Measurements from ENCODE around the gene ABCD1.
A peak's percentile ranks its signal among the peaks of the same experiment; 100 is the strongest.
"Not testable (repeated sequence)": the region's sequence is repeated elsewhere in the genome, so short reads cannot be mapped to it uniquely, and the experiment has no call there.

ABCD1 gene

GRCh38 chrX:153725039-153725831, 579 bp downstream of the ABCD1 start:
- H3K9me3 ChIP-seq (ENCODE audit: control insufficient read depth in 5 of 5, low read length in 5 of 5), result peaks cover 0 to 3% (median 0%) of the 10 kb centered on the region in 5 donors
- H3K9ac ChIP-seq (ENCODE audit: low read length in 5 of 5), result peak overlapping the region in 4 of 5 donors; percentile 55 to 71 (median 58)
- H3K4me1 ChIP-seq (ENCODE audit: control insufficient read depth in 5 of 5, insufficient read depth in 5 of 5, low read length in 5 of 5), result peaks cover 16 to 60% (median 51%) of the 10 kb centered on the region in 5 donors
- peaks cover 0 to 14% (median 9%) of the 10 kb centered on the region in 5 donors for H3K36me3 ChIP-seq (ENCODE audit: control insufficient read depth in 5 of 5, insufficient read depth in 5 of 5, low read length in 5 of 5)
- H3K4me3 ChIP-seq (ENCODE audit: low read depth in 1 of 5, low read length in 5 of 5), result peak overlapping the region in 4 of 5 donors; percentile 51 to 65 (median 56)
- H3K27ac ChIP-seq (ENCODE audit: low read depth, low read length), result peak overlapping the region; percentile 80
- H3K27me3 ChIP-seq (ENCODE audit: control insufficient read depth in 5 of 5, insufficient read depth in 4 of 5, low read length in 5 of 5), result peaks cover 0 to 21% (median 0%) of the 10 kb centered on the region in 5 donors

DNA sequence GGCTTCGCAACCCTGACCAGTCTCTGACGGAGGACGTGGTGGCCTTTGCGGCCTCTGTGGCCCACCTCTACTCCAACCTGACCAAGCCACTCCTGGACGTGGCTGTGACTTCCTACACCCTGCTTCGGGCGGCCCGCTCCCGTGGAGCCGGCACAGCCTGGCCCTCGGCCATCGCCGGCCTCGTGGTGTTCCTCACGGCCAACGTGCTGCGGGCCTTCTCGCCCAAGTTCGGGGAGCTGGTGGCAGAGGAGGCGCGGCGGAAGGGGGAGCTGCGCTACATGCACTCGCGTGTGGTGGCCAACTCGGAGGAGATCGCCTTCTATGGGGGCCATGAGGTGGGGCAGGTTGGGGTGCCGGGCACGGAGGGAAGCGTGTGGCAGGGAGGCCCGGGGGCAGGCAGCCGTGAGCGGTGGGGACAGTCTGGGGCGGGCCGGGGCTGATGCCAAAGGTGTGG, 1.2 kb downstream of the ABCD1 start:
- Histone ChIP-seq H3K4me1 (ENCODE audit: control insufficient read depth in 5 of 5, insufficient read depth in 5 of 5, low read length in 5 of 5) (peaks cover 16 to 60% (median 51%) of the 10 kb centered on the region in 5 donors), H3K27ac (ENCODE audit: low read depth, low read length) (peak overlapping the region; percentile 80)

DNA sequence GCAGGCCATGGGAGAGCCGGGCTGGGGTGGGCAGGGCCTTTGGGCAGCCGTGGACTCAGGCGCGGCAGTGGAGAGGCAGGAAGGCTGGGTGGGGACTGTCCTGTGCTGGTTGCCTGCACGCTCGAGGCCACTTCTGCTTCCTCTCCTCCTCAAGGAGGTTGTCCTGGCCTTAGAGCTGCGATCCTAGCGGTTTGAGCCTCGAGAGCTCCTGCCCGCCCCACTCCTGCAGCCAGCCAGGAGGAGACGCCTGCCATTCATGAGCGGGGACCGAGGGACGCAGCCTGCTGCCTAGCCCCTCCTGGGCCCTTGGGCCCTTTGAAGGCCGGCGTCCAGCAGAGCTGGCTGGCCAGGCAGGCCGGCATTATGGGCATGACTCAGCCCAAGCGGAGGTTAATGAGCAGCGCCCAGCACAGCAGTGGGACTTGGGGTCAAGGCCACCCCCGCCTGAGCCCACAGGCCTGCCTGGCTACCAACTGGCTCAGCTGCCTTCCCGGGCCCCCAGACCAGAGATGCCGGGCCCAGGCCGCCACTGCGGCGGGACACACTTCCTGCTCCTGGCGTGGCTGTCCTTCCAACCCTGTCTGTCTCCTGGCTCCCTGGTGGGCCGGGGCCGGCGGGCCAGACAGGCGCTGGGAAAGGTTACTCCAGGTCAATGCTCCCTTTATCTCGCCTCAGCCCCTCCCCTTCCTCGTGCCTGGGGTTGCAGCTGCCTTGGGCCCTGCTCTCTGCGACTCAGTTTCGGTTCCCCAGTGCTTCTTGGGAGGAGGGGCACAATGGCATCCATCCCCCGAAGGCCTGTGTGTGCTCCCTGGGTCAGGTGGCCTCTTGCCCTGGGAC, 1.8 kb downstream of the ABCD1 start:
- Histone ChIP-seq H3K9me3 (ENCODE audit: control insufficient read depth in 5 of 5, low read length in 5 of 5) (peaks cover 0 to 6% (median 2%) of the 10 kb centered on the region in 5 donors), H3K27ac (ENCODE audit: low read depth, low read length) (peak overlapping the region; percentile 80), H3K4me3 (ENCODE audit: low read depth in 1 of 5, low read length in 5 of 5) (peak overlapping the region in 3 of 5 donors; percentile 16 to 50 (median 37)), H3K36me3 (ENCODE audit: control insufficient read depth in 5 of 5, insufficient read depth in 5 of 5, low read length in 5 of 5) (peaks cover 0 to 6% (median 4%) of the 10 kb centered on the region in 5 donors), H3K9ac (ENCODE audit: low read length in 5 of 5) (peak overlapping the region in 2 of 5 donors; percentile 12 to 14), H3K4me1 (ENCODE audit: control insufficient read depth in 5 of 5, insufficient read depth in 5 of 5, low read length in 5 of 5) (peaks cover 16 to 60% (median 51%) of the 10 kb centered on the region in 5 donors), H3K27me3 (ENCODE audit: control insufficient read depth in 5 of 5, insufficient read depth in 4 of 5, low read length in 5 of 5) (peaks cover 0 to 17% (median 0%) of the 10 kb centered on the region in 5 donors)

More for the DNA sequence above, 1.2 kb downstream of the ABCD1 start:
- Histone ChIP-seq H3K36me3 (ENCODE audit: control insufficient read depth in 5 of 5, insufficient read depth in 5 of 5, low read length in 5 of 5) (peaks cover 0 to 8% (median 4%) of the 10 kb centered on the region in 5 donors), H3K4me3 (ENCODE audit: low read depth in 1 of 5, low read length in 5 of 5) (peak overlapping the region in 4 of 5 donors; percentile 17 to 65 (median 54)), H3K9me3 (ENCODE audit: control insufficient read depth in 5 of 5, low read length in 5 of 5) (peaks cover 0 to 5% (median 0%) of the 10 kb centered on the region in 5 donors), H3K9ac (ENCODE audit: low read length in 5 of 5) (peak overlapping the region in 2 of 5 donors; percentile 14 to 30), H3K27me3 (ENCODE audit: control insufficient read depth in 5 of 5, insufficient read depth in 4 of 5, low read length in 5 of 5) (peaks cover 0 to 17% (median 0%) of the 10 kb centered on the region in 5 donors)

- peak overlapping the region in 3 of 5 donors; percentile 16 to 50 (median 37) for H3K4me3 ChIP-seq (ENCODE audit: low read depth in 1 of 5, low read length in 5 of 5)
- H3K27ac ChIP-seq (ENCODE audit: low read depth, low read length), result peak overlapping the region; percentile 80
- H3K4me1 ChIP-seq (ENCODE audit: control insufficient read depth in 5 of 5, insufficient read depth in 5 of 5, low read length in 5 of 5), result peaks cover 16 to 55% (median 51%) of the 10 kb centered on the region in 5 donors
- H3K36me3 ChIP-seq (ENCODE audit: control insufficient read depth in 5 of 5, insufficient read depth in 5 of 5, low read length in 5 of 5), result peaks cover 0 to 6% (median 4%) of the 10 kb centered on the region in 5 donors
- peaks cover 0 to 14% (median 0%) of the 10 kb centered on the region in 5 donors for H3K27me3 ChIP-seq (ENCODE audit: control insufficient read depth in 5 of 5, insufficient read depth in 4 of 5, low read length in 5 of 5)
- peak overlapping the region in 1 of 5 donors; percentile 12 for H3K9ac ChIP-seq (ENCODE audit: low read length in 5 of 5)
- H3K9me3 ChIP-seq (ENCODE audit: control insufficient read depth in 5 of 5, low read length in 5 of 5), result peaks cover 4 to 13% (median 10%) of the 10 kb centered on the region in 5 donors
Measured at GRCh38 chrX:153727123-153727931, 2.7 kb downstream of the ABCD1 start.

DNA sequence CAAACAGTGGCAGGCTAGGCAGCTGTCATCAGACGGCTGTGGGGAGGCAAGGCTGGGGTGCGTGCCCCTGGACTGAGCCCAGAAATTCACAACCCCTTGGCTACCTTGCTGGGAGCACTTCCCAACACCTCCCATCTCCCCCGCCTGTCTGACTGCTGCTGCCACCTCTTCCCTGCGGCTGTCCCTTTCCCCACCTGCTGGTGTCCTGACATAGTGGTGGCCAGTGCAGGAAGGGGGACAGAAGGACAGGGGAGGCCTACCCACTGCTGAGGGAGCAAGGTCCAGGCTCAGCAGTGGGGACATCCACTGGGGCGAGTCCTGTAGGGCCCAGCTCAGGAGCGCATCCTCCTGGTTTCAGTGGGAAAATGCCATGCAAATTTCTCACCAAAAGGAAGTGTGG, 3.4 kb downstream of the ABCD1 start:
- Histone ChIP-seq H3K36me3 (ENCODE audit: control insufficient read depth in 5 of 5, insufficient read depth in 5 of 5, low read length in 5 of 5) (peaks cover 0 to 6% (median 4%) of the 10 kb centered on the region in 5 donors), H3K9ac (ENCODE audit: low read length in 5 of 5) (peak overlapping the region in 1 of 5 donors; percentile 12), H3K4me3 (ENCODE audit: low read depth in 1 of 5, low read length in 5 of 5) (no peak overlapping the region), H3K4me1 (ENCODE audit: control insufficient read depth in 5 of 5, insufficient read depth in 5 of 5, low read length in 5 of 5) (peaks cover 10 to 47% (median 44%) of the 10 kb centered on the region in 5 donors), H3K27ac (ENCODE audit: low read depth, low read length) (no peak overlapping the region), H3K9me3 (ENCODE audit: control insufficient read depth in 5 of 5, low read length in 5 of 5) (peaks cover 4 to 13% (median 10%) of the 10 kb centered on the region in 5 donors), H3K27me3 (ENCODE audit: control insufficient read depth in 5 of 5, insufficient read depth in 4 of 5, low read length in 5 of 5) (peaks cover 0 to 9% (median 0%) of the 10 kb centered on the region in 5 donors)

DNA sequence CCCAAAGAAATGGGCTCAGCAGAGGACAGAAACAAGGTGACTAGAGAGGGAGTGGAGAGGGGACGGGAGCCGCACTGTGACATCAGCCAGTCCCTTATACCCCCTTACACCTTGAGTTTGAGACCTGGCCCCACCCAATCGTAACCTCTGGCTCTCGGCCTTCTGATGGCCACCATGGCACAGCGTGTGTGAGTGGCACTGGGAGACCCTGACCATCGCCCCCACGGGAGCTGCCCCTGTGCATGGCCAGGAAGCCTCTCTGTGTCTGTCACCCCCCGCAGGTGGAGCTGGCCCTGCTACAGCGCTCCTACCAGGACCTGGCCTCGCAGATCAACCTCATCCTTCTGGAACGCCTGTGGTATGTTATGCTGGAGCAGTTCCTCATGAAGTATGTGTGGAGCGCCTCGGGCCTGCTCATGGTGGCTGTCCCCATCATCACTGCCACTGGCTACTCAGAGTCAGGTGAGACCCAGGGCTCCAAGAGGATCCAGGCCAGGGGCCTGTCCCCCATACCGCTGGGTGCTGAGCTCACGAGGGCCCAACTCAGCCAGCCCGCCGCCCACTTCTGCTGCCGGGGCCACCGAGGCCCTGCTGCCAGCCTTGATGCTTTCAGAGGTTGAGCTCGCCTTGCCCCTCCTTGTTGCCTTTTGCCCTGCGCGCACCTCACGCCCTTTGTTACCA, 4.4 kb downstream of the ABCD1 start:
- Histone ChIP-seq H3K4me3 (ENCODE audit: low read depth in 1 of 5, low read length in 5 of 5) (no peak overlapping the region), H3K27ac (ENCODE audit: low read depth, low read length) (no peak overlapping the region), H3K4me1 (ENCODE audit: control insufficient read depth in 5 of 5, insufficient read depth in 5 of 5, low read length in 5 of 5) (peaks cover 10 to 45% (median 40%) of the 10 kb centered on the region in 5 donors), H3K27me3 (ENCODE audit: control insufficient read depth in 5 of 5, insufficient read depth in 4 of 5, low read length in 5 of 5) (peaks cover 0 to 9% (median 0%) of the 10 kb centered on the region in 5 donors), H3K9ac (ENCODE audit: low read length in 5 of 5) (no peak overlapping the region), H3K9me3 (ENCODE audit: control insufficient read depth in 5 of 5, low read length in 5 of 5) (peaks cover 4 to 12% (median 9%) of the 10 kb centered on the region in 5 donors), H3K36me3 (ENCODE audit: control insufficient read depth in 5 of 5, insufficient read depth in 5 of 5, low read length in 5 of 5) (peaks cover 0 to 6% (median 4%) of the 10 kb centered on the region in 5 donors)

GRCh38 chrX:153730115-153730514, 5.5 kb downstream of the ABCD1 start:
- H3K9ac ChIP-seq (ENCODE audit: low read length in 5 of 5); H3K36me3 ChIP-seq (ENCODE audit: control insufficient read depth in 5 of 5, insufficient read depth in 5 of 5, low read length in 5 of 5); H3K27me3 ChIP-seq (ENCODE audit: control insufficient read depth in 5 of 5, insufficient read depth in 4 of 5, low read length in 5 of 5); H3K4me3 ChIP-seq (ENCODE audit: low read depth in 1 of 5, low read length in 5 of 5); H3K27ac ChIP-seq (ENCODE audit: low read depth, low read length): not testable (repeated sequence)
- Histone ChIP-seq H3K4me1 (ENCODE audit: control insufficient read depth in 5 of 5, insufficient read depth in 5 of 5, low read length in 5 of 5) (peaks cover 10 to 40% (median 37%) of the 10 kb centered on the region in 5 donors), H3K9me3 (ENCODE audit: control insufficient read depth in 5 of 5, low read length in 5 of 5) (peaks cover 4 to 13% (median 9%) of the 10 kb centered on the region in 5 donors)

- Histone ChIP-seq H3K4me1 (ENCODE audit: control insufficient read depth in 5 of 5, insufficient read depth in 5 of 5, low read length in 5 of 5) (peaks cover 9 to 29% (median 25%) of the 10 kb centered on the region in 5 donors), H3K36me3 (ENCODE audit: control insufficient read depth in 5 of 5, insufficient read depth in 5 of 5, low read length in 5 of 5) (peaks cover 0 to 9% (median 7%) of the 10 kb centered on the region in 5 donors), H3K27ac (ENCODE audit: low read depth, low read length) (no peak overlapping the region), H3K27me3 (ENCODE audit: control insufficient read depth in 5 of 5, insufficient read depth in 4 of 5, low read length in 5 of 5) (peaks cover 0 to 9% (median 0%) of the 10 kb centered on the region in 5 donors), H3K9me3 (ENCODE audit: control insufficient read depth in 5 of 5, low read length in 5 of 5) (peaks cover 4 to 13% (median 9%) of the 10 kb centered on the region in 5 donors), H3K9ac (ENCODE audit: low read length in 5 of 5) (no peak overlapping the region), H3K4me3 (ENCODE audit: low read depth in 1 of 5, low read length in 5 of 5) (no peak overlapping the region)
Measured at GRCh38 chrX:153731117-153731844, 6.6 kb downstream of the ABCD1 start.

Data from subcutaneous abdominal adipose tissue (tissue), 5 donors.